GM12891 (cell line): ENCODE measurements around the gene MCTP2.

Experiments
- PAX5 ChIP-seq: IDR thresholded peaks from 2 replicates; pipeline ENCODE4 v1.6.1; 2011; ENCODE audit warnings: low read length, moderate library complexity, mild to moderate bottlenecking; ENCODE audit not compliant: insufficient read depth, severe bottlenecking
- POLR2A ChIP-seq: IDR thresholded peaks from 2 replicates; pipeline ENCODE4 v1.6.1; 2011; ENCODE audit warnings: low read depth, low read length, control low read depth
- POLR2AphosphoS5 ChIP-seq: IDR thresholded peaks from 2 replicates; pipeline ENCODE4 v1.6.1; 2011; ENCODE audit warnings: low read depth, low read length, control low read depth
- POU2F2 ChIP-seq: IDR thresholded peaks from 2 replicates; pipeline ENCODE4 v1.6.1; 2011; ENCODE audit warnings: low read depth, mild to moderate bottlenecking, control low read depth, low read length, moderate library complexity
- SPI1 ChIP-seq: IDR thresholded peaks from 2 replicates; pipeline ENCODE4 v1.6.1; 2011; ENCODE audit warnings: low read depth, low read length, control low read depth
- TAF1 ChIP-seq: IDR thresholded peaks from 2 replicates; pipeline ENCODE4 v1.6.1; 2011; ENCODE audit warnings: low read depth, low read length, control low read depth

GRCh38 chr15:94532226-94532625, 300.9 kb downstream of the MCTP2 start:
- no peak for TF ChIP-seq POLR2AphosphoS5
- TF ChIP-seq POLR2A = no peak
- no peak for TF ChIP-seq TAF1
- TF ChIP-seq SPI1 = no peak
- TF ChIP-seq PAX5 = no peak
- no peak for TF ChIP-seq POU2F2
